Ramos (cell line): ENCODE data around the gene EFCAB5.
"Not testable (repeated sequence)": the region's sequence is repeated elsewhere in the genome, so short reads cannot be mapped to it uniquely, and the experiment has no call there.

Source experiments
- in situ Hi-C: fragments of 300-500 bp; cut with MboI; formaldehyde crosslinking; loops from one replicate; pipeline ENCODE4 v1.14.3; 2022; ENCODE audit warnings: low sequenced_read_pairs; ENCODE audit not compliant: unreplicated experiment

The EFCAB5 gene

GRCh38 chr17:30000001-30000754, 58.7 kb downstream of the EFCAB5 start:
- in situ Hi-C loops: loop anchor here (10.0 to 25.0 kb wide), 2 partner anchors 195 to 363 kb away; no protein-coding TSS in a partner anchor

- in situ Hi-C loops: loop anchor here (10.0 to 25.0 kb wide), 2 partner anchors 196 to 364 kb away; no protein-coding TSS in a partner anchor
Observed at GRCh38 chr17:30000755-30001257, 59.4 kb downstream of the EFCAB5 start.

- in situ Hi-C loops: loop anchor here (10.0 to 25.0 kb wide), 2 partner anchors 197 to 365 kb away; no protein-coding TSS in a partner anchor
Observed at GRCh38 chr17:30002088-30002487, 60.7 kb downstream of the EFCAB5 start.

- in situ Hi-C loops: loop anchor here (10.0 to 25.0 kb wide), 2 partner anchors 201 to 369 kb away; no protein-coding TSS in a partner anchor
Observed at GRCh38 chr17:30005709-30006320, 64.4 kb downstream of the EFCAB5 start.

- in situ Hi-C loops: loop anchor here (25.0 kb wide), 1 partner anchor 375 kb away; no protein-coding TSS in a partner anchor
Observed at GRCh38 chr17:30011934-30012333, 70.5 kb downstream of the EFCAB5 start.

- in situ Hi-C loops: loop anchor here (25.0 kb wide), 1 partner anchor 385 kb away; no protein-coding TSS in a partner anchor
Observed at GRCh38 chr17:30021708-30022317, 80.4 kb downstream of the EFCAB5 start.

- in situ Hi-C loops: not testable (repeated sequence)
Observed at GRCh38 chr17:30025325-30025724, 83.9 kb downstream of the EFCAB5 start.

- in situ Hi-C loops: no loop called here
Observed at GRCh38 chr17:30027676-30028075, 86.2 kb downstream of the EFCAB5 start.

GRCh38 chr17:30031214-30031869, 89.9 kb downstream of the EFCAB5 start:
- in situ Hi-C loops: no loop called here

- in situ Hi-C loops: no loop called here
Observed at GRCh38 chr17:30035369-30035768, 93.9 kb downstream of the EFCAB5 start.

- in situ Hi-C loops: not testable (repeated sequence)
Observed at GRCh38 chr17:30040719-30041518, 99.5 kb downstream of the EFCAB5 start.

- in situ Hi-C loops: no loop called here
Observed at GRCh38 chr17:30041551-30041950, 100.1 kb downstream of the EFCAB5 start.

- in situ Hi-C loops: no loop called here
Observed at GRCh38 chr17:30062372-30062771, 120.9 kb downstream of the EFCAB5 start.

- in situ Hi-C loops: no loop called here
Observed at GRCh38 chr17:30064738-30065137, 123.3 kb downstream of the EFCAB5 start.

GRCh38 chr17:30068465-30068864, 127.0 kb downstream of the EFCAB5 start:
- in situ Hi-C loops: no loop called here

- in situ Hi-C loops: no loop called here
Observed at GRCh38 chr17:30074254-30074653, 132.8 kb downstream of the EFCAB5 start.

GRCh38 chr17:30074730-30075129, 133.3 kb downstream of the EFCAB5 start:
- in situ Hi-C loops: no loop called here

- in situ Hi-C loops: no loop called here
Observed at GRCh38 chr17:30082773-30083172, 141.3 kb downstream of the EFCAB5 start.

- in situ Hi-C loops: no loop called here
Observed at GRCh38 chr17:30084788-30085187, 143.4 kb downstream of the EFCAB5 start.
